Esophagus muscularis mucosa (tissue), 4 donors: Measurements from ENCODE around the gene GSDME. TPM values are rescaled to one million over a fixed set of nuclear protein-coding genes. Genes with fewer than 3 reads are reported as not detected.

Experiments used
- DNase-seq: peaks from one replicate; pipeline ENCODE4 v3.0.0-alpha.2; 2017; ENCODE audit errors: extremely low spot score
- H3K27ac ChIP-seq, 4 donors: fragments of 200-600 bp; sonication (generic); replicated peaks in 1 of 4; 1 replicate in 3 of 4; 2 replicates in 1 of 4; pipeline ENCODE4 v1.5.1; 2016 to 2019; ENCODE audit warnings: mild to moderate bottlenecking in 1 of 4
- H3K27me3 ChIP-seq, 4 donors: fragments of 200-600 bp; sonication (generic); one replicate each; pipeline versions ENCODE4 v1.5.1 to v1.6.0; 2016 to 2019
- H3K36me3 ChIP-seq, 4 donors: fragments of 200-600 bp; sonication (generic); one replicate each; pipeline ENCODE4 v1.5.1; 2016 to 2019
- H3K4me1 ChIP-seq, 4 donors: fragments of 200-600 bp; sonication (generic); one replicate each; pipeline ENCODE4 v1.5.1; 2016 to 2019
- H3K4me3 ChIP-seq, 4 donors: fragments of 200-600 bp; sonication (generic); 1 replicate in 2 of 4; 2 replicates in 2 of 4; pipeline ENCODE4 v1.5.1; 2016 to 2019; ENCODE audit warnings: mild to moderate bottlenecking in 4 of 4, moderate library complexity in 1 of 4
- H3K9me3 ChIP-seq, 4 donors: fragments of 200-600 bp; sonication (generic); 1 replicate in 3 of 4; 2 replicates in 1 of 4; pipeline ENCODE4 v1.5.1; 2016 to 2019
- CTCF ChIP-seq, 3 experiments: fragments of 200-600 bp in 2 of 3; fragments of 450-650 bp in 1 of 3; sonication (generic) in 2 of 3; IDR thresholded peaks; one replicate each; pipeline ENCODE4 v1.5.1; 2017 to 2019; ENCODE audit warnings: antibody characterized with exemption in 3 of 3, mild to moderate bottlenecking in 2 of 3, moderate library complexity in 1 of 3
- EP300 ChIP-seq: sonication (generic); formaldehyde crosslinking; IDR thresholded peaks from one replicate; pipeline ENCODE4 v1.6.1; 2017; ENCODE audit warnings: antibody characterized with exemption
- POLR2A ChIP-seq: fragments of 450-650 bp; IDR thresholded peaks from one replicate; pipeline ENCODE4 v1.6.1; 2017; ENCODE audit warnings: antibody characterized with exemption, moderate library complexity, mild to moderate bottlenecking, low read depth
- POLR2AphosphoS5 ChIP-seq, 2 donors: sonication (generic); formaldehyde crosslinking; IDR thresholded peaks; one replicate each; pipeline ENCODE4 v1.6.1; 2017; ENCODE audit warnings: antibody characterized with exemption in 2 of 2
- WGBS: methylation state at CpG from one replicate; pipeline ENCODE4 v1.1.5; 2018; 5-methylcytosine and 5-hydroxymethylcytosine counted together
- intact Hi-C: fragments of 100-400 bp; cut with DNase I; formaldehyde crosslinking; loops from one replicate; pipeline ENCODE4 v1.15.1; 2023
- total RNA-seq, 4 donors: library from RNA; depleted of rRNA; stranded (reverse); fragments of >200 nt; gene quantifications; one replicate each; pipeline versions ENCODE4 v1.1.0 to v1.2.1, GENCODE V29; 2016

The GSDME gene
- total RNA-seq, 4 donors from 2014 or later, result 6.5 to 12.2 (median 11.0) TPM

- DNase-seq, result peak; percentile 80
- intact Hi-C loops, result no loop called here
- Histone ChIP-seq H3K9me3 (no peaks in the 10 kb centered on the region), H3K4me3 (no peak overlapping the region), H3K36me3 (peaks cover 0 to 10% (median 0%) of the 10 kb centered on the region in 4 donors), H3K27ac (no peak overlapping the region), H3K27me3 (no peaks in the 10 kb centered on the region), H3K4me1 (no peaks in the 10 kb centered on the region)
- TF ChIP-seq POLR2A (no peak), POLR2AphosphoS5 (IDR thresholded peaks at IDR 0.05) (no peak), EP300 (no peak), CTCF (IDR thresholded peaks at IDR 0.05) (no peak)
- 75% methylated on average over 12 of the region's 19 CpGs for WGBS
These were observed 34.7 kb downstream of the GSDME start for GRCh38 chr7:24722386-24723177.

GRCh38 chr7:24721481-24722001 is 35.7 kb downstream of the GSDME start:
- DNase-seq, result no peak
- intact Hi-C loops, result no loop called here
- TF ChIP-seq POLR2A (no peak), POLR2AphosphoS5 (IDR thresholded peaks at IDR 0.05) (no peak), EP300 (no peak), CTCF (IDR thresholded peaks at IDR 0.05) (no peak)
- Histone ChIP-seq H3K27ac (no peak overlapping the region), H3K4me3 (no peak overlapping the region), H3K4me1 (no peaks in the 10 kb centered on the region), H3K36me3 (peaks cover 0 to 18% (median 0%) of the 10 kb centered on the region in 4 donors), H3K27me3 (no peaks in the 10 kb centered on the region), H3K9me3 (no peaks in the 10 kb centered on the region)
- 78% methylated on average over 9 of the region's 10 CpGs for WGBS

- H3K27ac ChIP-seq, result no peak overlapping the region
- H3K4me3 ChIP-seq, result no peak overlapping the region
- no peaks in the 10 kb centered on the region for H3K4me1 ChIP-seq
- H3K27me3 ChIP-seq, result no peaks in the 10 kb centered on the region
- no peak for TF ChIP-seq CTCF (IDR thresholded peaks at IDR 0.05)
- TF ChIP-seq POLR2A, result no peak
- TF ChIP-seq POLR2AphosphoS5 (IDR thresholded peaks at IDR 0.05), result no peak
- TF ChIP-seq EP300, result no peak
- no peak for DNase-seq
- H3K36me3 ChIP-seq, result peaks cover 0 to 18% (median 0%) of the 10 kb centered on the region in 4 donors
- WGBS, result 79% methylated on average over 3 of the region's 3 CpGs
- H3K9me3 ChIP-seq, result no peaks in the 10 kb centered on the region
- intact Hi-C loops, result no loop called here
These were observed 37.0 kb downstream of the GSDME start for GRCh38 chr7:24720283-24720682.

GRCh38 chr7:24718977-24719491 is 38.2 kb downstream of the GSDME start:
- H3K4me1 ChIP-seq, result no peaks in the 10 kb centered on the region
- peaks cover 0 to 24% (median 0%) of the 10 kb centered on the region in 4 donors for H3K36me3 ChIP-seq
- no peak overlapping the region for H3K27ac ChIP-seq
- no peak for TF ChIP-seq POLR2A
- TF ChIP-seq POLR2AphosphoS5 (IDR thresholded peaks at IDR 0.05), result no peak
- no peak for TF ChIP-seq EP300
- no peak for TF ChIP-seq CTCF (IDR thresholded peaks at IDR 0.05)
- DNase-seq, result peak; percentile 53
- H3K4me3 ChIP-seq, result no peak overlapping the region
- H3K9me3 ChIP-seq, result no peaks in the 10 kb centered on the region
- intact Hi-C loops, result no loop called here
- H3K27me3 ChIP-seq, result no peaks in the 10 kb centered on the region
- 73% methylated on average over 12 of the region's 13 CpGs for WGBS
